HFFc6 (cell line): ENCODE results near the gene PSMD6. TPM values are rescaled to one million over a fixed set of nuclear protein-coding genes. Genes with fewer than 3 reads are reported as not detected.

ENCODE experiments used
- DNase-seq: peaks from one replicate; pipeline ENCODE4 v3.0.0-alpha.2; 2018
- H3K27ac Mint-ChIP-seq: 2 replicates; pipeline ENCODE4 v1.8.0; 2020; ENCODE audit warnings: mild to moderate bottlenecking, mixed read lengths
- H3K27me3 Mint-ChIP-seq: 2 replicates; pipeline ENCODE4 v1.8.0; 2021; ENCODE audit warnings: mild to moderate bottlenecking, moderate library complexity, mixed read lengths; ENCODE audit not compliant: insufficient read depth
- H3K36me3 Mint-ChIP-seq: 2 replicates; pipeline ENCODE4 v1.8.0; 2021; ENCODE audit warnings: low read depth, mixed read lengths
- H3K4me1 Mint-ChIP-seq: 2 replicates; pipeline ENCODE4 v1.8.0; 2020; ENCODE audit warnings: low read depth, mixed read lengths
- H3K4me3 Mint-ChIP-seq: 2 replicates; pipeline ENCODE4 v1.8.0; 2020; ENCODE audit warnings: mild to moderate bottlenecking, moderate library complexity, mixed read lengths
- H3K9me3 Mint-ChIP-seq: 2 replicates; pipeline ENCODE4 v1.8.0; 2020; ENCODE audit warnings: mild to moderate bottlenecking, mixed read lengths
- CTCF ChIP-seq: fragments of 200-600 bp; sonication (generic); IDR thresholded peaks from 2 replicates; pipeline ENCODE4 v1.5.0; 2021; ENCODE audit warnings: antibody characterized with exemption, mild to moderate bottlenecking
- total RNA-seq, 6 experiments: library from RNA; stranded (reverse); fragmentation: NEBNext Ultra II Directional; extraction: Animal tissue kit (Norgen Biotek cat#: 25700); gene quantifications; 2 replicates in 1 of 6; 3 replicates in 5 of 6; pipeline ENCODE4 v1.2.3, GENCODE V29; 2021

The PSMD6 gene
- total RNA-seq, 6 experiments from 2014 or later, result 101 to 123 (median 113) TPM

DNA sequence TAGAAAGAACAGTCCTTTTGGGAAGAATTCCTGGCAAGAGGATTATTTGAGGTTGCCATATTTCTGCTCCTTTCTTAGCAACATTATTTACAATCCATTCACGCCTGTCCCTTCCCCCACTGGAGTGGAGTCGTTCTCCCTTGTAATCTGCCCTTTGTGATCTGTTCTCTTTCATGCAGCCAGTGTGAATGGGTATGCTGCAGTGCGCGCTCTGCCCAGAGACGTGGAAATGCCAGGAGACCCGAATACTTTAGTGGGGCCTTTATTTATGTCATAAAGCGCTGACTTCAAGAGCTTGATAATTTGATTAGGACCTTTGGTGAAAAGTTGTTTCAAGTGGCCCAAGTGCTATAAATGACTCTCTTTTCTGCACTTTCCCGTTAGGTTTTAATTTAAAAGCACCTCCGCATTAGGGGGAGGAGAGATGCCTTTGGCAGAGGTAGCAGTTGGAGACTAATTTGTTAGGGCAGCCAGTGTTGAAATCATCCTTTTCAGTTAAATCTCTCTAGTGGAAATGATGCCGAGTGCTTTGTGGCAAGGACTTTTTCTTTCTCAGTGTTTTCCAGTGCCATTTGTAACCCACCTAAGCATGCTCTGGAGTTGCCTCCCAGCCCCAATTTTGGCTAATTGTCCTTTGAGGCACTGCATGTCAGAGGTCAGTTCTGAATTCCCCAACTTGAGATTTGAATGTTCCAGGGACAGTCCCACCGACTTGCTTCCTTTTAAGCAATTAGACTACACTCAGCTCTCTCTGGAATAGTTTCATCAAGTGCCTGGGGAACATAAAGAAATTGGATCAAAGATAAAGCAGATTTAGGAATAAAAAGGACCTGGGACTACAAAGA, 52.4 kb downstream of the PSMD6 start:
- H3K4me1 Mint-ChIP-seq, result peaks cover 78% of the 10 kb centered on the region
- H3K36me3 Mint-ChIP-seq, result peaks cover 11% of the 10 kb centered on the region
- H3K9me3 Mint-ChIP-seq, result no peaks in the 10 kb centered on the region
- DNase-seq, result no peak
- H3K27ac Mint-ChIP-seq, result peak overlapping the region; percentile 27
- H3K4me3 Mint-ChIP-seq, result no peak overlapping the region
- no peaks in the 10 kb centered on the region for H3K27me3 Mint-ChIP-seq
- TF ChIP-seq CTCF, result no peak

DNA sequence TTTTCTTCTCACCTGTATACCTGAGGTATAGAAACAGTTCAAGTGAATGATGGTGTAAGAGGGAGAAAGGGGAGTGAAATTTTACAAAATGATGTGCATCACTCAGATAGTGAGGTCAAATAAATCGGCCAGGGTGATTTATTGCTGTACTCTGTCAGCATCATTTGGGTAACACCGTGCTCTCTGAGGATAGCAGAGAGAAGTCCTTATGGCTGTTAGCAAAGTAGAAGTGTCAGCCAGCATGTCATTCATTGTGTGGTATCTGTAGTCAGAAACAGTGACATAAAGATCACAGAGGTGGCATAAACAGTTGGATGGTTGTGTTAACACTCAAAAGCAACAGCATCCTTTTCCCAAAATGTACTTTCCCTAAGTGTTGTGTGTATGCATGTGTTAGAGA, 53.4 kb downstream of the PSMD6 start:
- Mint-ChIP-seq H3K9me3 (no peaks in the 10 kb centered on the region), H3K4me3 (no peak overlapping the region), H3K36me3 (peaks cover 7% of the 10 kb centered on the region), H3K27me3 (no peaks in the 10 kb centered on the region), H3K27ac (no peak overlapping the region), H3K4me1 (peaks cover 76% of the 10 kb centered on the region)
- DNase-seq, result no peak
- TF ChIP-seq CTCF, result no peak

DNA sequence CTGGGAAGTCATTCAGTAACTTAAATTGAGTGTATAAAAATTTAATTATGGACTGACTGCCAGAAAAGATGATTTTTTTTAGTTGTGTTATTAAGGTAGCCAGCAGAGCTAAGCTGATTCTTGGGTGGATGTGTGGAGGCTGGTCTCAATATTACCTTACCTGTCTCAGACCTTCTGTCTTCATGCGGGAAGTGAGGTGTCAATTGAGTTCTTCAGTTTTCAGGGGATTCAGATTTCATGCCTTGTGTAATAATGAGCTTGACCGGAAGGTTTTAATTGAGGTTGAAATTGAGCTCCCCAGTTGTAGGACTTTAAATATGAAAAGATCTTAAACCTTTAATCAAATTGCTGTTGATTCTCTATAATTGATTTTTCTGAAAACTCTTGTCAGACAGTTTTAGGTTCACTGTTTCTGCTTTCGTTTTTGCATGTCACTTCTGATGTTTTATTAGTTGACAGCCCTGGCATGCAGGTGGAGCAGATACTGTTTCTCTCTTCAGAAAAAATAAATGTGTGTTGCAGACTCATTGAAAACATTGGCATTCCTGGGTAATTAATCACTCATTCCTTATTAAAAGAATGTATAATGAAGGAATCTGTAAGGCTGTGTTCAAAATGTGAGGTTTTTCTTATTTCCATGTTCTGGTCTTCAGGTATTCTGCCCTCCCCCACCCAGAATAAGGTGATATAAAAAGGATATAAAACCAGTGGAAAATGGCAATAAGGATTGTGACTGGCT, 54.5 kb downstream of the PSMD6 start:
- Mint-ChIP-seq H3K4me1 (peaks cover 87% of the 10 kb centered on the region), H3K4me3 (peak overlapping the region; percentile 56)
- TF ChIP-seq CTCF, result no peak

DNA sequence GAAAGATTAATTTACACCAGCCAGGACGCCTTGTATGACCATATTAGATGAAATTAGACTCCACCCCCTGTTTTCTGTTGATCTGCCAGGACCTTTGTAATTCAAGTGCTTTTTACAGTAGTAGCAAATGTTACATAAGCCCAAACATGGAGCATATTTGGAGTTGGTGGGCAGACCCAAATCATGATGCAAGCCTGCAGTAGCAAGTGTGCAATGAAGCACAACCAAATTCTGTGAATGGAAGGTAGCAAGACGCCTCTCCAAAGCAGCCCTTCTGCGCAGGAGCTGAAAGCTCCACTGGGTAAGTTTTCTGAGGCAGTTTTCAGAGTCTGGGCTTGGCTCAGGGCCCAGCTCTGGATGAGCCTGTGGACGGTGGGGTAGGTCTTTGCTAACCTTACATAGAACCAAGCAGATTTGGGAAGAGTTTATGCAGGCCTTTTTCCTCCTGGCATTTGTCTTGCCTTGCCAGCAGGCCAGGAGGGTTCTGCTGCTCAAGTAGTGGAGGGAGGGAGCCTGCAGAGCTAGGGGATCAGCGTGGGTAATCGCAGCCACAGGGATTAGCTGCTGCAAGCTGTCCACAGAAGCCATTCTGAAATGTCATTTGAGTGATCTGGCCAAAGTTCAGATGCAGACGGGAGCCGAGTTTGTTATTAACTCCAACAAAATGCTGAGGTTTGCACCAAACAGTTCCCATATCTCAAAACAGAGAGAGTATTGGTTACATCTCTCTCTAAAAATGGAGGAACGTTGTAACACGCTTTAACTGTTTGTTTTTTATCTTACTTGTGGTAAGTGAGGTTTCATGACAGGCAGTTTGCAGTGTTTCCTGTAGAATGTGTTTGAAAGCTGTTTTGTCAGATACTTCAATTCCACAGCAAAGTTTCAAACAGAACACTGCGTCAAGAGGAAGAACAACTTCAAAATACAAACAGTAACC, 55.4 kb downstream of the PSMD6 start:
- no peaks in the 10 kb centered on the region for H3K9me3 Mint-ChIP-seq
- peak overlapping the region; percentile 56 for H3K4me3 Mint-ChIP-seq
- no peaks in the 10 kb centered on the region for H3K27me3 Mint-ChIP-seq
- no peak for DNase-seq
- H3K27ac Mint-ChIP-seq, result peak overlapping the region; percentile 39; the same call in 1 of the 2 replicates
- peaks cover 87% of the 10 kb centered on the region for H3K4me1 Mint-ChIP-seq
- no peak for TF ChIP-seq CTCF
- no peaks in the 10 kb centered on the region for H3K36me3 Mint-ChIP-seq

More for the DNA sequence above, 54.5 kb downstream of the PSMD6 start:
- no peaks in the 10 kb centered on the region for H3K27me3 Mint-ChIP-seq
- DNase-seq, result no peak
- no peaks in the 10 kb centered on the region for H3K9me3 Mint-ChIP-seq
- H3K36me3 Mint-ChIP-seq, result peaks cover 6% of the 10 kb centered on the region
- H3K27ac Mint-ChIP-seq, result peak overlapping the region; percentile 39

GRCh38 chr3:63966871-63967270, 56.4 kb downstream of the PSMD6 start:
- DNase-seq, result no peak
- no peak for TF ChIP-seq CTCF
- no peak overlapping the region for H3K27ac Mint-ChIP-seq
- H3K27me3 Mint-ChIP-seq, result no peaks in the 10 kb centered on the region
- H3K4me1 Mint-ChIP-seq, result peaks cover 77% of the 10 kb centered on the region
- no peak overlapping the region for H3K4me3 Mint-ChIP-seq
- H3K36me3 Mint-ChIP-seq, result no peaks in the 10 kb centered on the region
- H3K9me3 Mint-ChIP-seq, result no peaks in the 10 kb centered on the region
